Inflammatory macrophage (primary cell): ENCODE data around the gene IP6K1.
A peak's percentile ranks its signal among the peaks of the same experiment; 100 is the strongest.
"Not testable (repeated sequence)": the region's sequence is repeated elsewhere in the genome, so short reads cannot be mapped to it uniquely, and the experiment has no call there.

Experiments
- DNase-seq, 2 donors: peaks; one replicate each; pipeline ENCODE4 v3.0.0-alpha.2; 2020 to 2022
- total RNA-seq, 18 experiments: gene quantifications; one replicate each; lab custom pipeline; 2026; ENCODE audit warnings: mixed read lengths in 6 of 18, inconsistent platforms in 2 of 18; lab: John Stamatoyannopoulos, UW

The IP6K1 gene
- total RNA-seq: 24.3 to 91.3 (median 54.5) reads per million in 18 experiments

GRCh38 chr3:49786357-49787181 lies at the start of gene IP6K1:
Gene IP6K1 (minus strand): TSS chr3:49786542. CDS start chr3:49748040, 38,502 bp downstream.
- DNase-seq: peak; percentile 100

DNA sequence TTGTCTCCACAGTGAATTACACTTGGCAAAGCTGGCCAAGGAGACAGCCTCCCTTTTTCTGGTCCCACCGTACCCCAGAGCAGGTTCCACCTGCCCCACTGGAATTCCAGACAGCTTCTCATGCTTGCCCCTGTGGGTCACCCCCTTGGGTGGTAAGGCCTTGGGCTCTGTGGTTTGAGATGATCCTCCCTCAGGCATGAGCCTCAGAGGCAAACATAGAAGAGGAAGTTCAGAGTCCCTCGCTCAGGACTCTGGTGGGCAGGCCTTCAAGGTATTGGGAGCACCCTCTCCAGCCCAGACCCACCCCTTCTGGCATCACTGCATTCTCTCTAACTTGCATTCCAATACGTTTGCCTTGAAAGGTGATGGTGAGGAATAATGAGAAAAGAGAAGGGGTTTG lies 45.0 kb upstream of the IP6K1 start:
- no peak for DNase-seq

GRCh38 chr3:49826016-49826415 lies 39.7 kb upstream of the IP6K1 start:
- DNase-seq: no peak

GRCh38 chr3:49823131-49823530 lies 36.8 kb upstream of the IP6K1 start:
- not testable (repeated sequence) for DNase-seq

DNA sequence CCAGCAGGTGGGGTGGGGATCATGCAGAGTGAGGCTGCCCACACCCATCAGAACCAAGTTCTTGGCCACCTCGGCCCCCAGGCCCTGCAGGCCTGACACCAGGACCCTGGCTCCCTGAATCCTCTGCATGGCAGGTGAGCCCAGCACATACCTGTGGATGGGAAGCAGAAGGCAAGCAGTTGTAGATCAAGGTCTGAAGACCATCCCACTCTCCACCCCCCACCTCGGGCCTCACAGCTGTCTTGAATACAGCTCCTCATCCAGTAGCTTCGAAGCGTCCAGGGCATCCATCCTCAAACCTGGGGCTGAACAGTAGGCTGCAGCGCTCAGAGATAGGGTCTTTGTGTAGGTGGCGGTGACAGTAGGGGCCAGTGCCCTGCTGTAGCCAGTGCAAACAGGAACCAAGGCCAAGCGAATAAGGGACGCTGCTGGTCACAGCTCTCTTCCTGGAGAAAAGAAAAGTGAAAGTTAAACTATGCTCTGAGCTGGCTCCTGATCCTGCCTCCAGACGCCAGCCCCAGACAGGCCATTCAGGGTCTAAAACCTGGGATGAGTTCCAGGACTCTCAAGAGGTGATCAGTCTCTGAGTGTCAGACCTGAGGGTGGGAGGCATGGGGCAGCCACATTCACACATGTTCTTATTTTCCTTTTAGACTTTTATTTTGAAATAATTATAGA lies 27.3 kb upstream of the IP6K1 start, which contains the start of gene UBA7:
Gene UBA7, minus strand, starts transcription at position 457 of the 678 bp plus-strand sequence. Its CDS starts 166 bp downstream, at position 291.
- peak; percentile 77 to 80 for DNase-seq

DNA sequence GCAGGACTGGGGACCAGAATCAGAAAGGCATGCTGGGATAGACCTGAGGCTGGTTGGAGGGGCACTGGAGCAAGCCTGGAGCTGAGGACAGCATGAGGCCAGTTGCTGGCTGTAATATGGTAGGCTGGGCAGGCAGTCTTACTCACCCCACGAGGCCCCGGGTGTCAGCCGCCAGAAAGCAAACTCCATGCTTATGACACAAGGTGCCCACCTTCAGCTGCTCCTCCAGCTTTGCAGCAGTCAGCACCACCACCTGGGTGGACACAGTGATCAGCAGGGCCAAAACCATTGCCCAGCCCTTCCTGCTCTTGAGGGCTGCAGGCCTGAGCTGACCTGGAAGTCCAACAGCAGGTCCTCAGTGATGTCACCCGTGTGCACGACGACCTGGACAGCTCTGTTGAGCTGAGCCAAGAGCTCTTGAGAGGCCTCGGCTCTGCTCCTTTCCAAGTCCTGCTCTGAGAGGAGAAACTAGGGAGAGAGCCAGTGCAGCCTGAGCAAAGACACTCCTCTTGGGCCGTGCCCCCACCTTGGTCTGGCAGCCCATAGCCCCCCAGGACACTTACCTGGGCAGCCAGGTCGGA lies 26.7 kb upstream of the IP6K1 start:
- DNase-seq: no peak

- DNase-seq: no peak
These were observed 21.2 kb upstream of the IP6K1 start for GRCh38 chr3:49807431-49808114.

GRCh38 chr3:49806850-49807249 lies 20.5 kb upstream of the IP6K1 start:
- DNase-seq: no peak

GRCh38 chr3:49805897-49806701 lies 19.8 kb upstream of the IP6K1 start:
- DNase-seq: peak; percentile 30 to 66

DNA sequence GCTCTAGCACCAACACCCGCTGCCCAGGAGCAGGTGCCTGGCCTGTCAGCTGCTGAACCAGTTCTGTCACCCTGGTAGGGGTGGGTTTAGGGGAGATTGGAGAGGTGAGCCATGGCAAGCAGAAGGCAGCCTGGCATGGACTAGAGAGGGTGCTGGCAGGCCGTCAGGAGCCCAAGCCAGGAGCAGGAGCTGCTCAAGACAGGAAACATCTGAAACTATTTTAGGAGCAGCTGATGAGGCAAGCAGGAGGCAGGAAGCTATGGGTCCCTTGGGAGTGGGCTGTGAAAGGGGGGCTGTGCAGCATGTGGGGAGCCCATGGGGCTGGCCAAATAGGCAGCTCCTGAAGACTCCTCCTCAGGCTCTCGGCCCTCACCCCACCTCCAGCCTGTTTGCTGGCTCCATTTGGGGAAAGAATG lies 19.0 kb upstream of the IP6K1 start:
- DNase-seq: no peak

DNA sequence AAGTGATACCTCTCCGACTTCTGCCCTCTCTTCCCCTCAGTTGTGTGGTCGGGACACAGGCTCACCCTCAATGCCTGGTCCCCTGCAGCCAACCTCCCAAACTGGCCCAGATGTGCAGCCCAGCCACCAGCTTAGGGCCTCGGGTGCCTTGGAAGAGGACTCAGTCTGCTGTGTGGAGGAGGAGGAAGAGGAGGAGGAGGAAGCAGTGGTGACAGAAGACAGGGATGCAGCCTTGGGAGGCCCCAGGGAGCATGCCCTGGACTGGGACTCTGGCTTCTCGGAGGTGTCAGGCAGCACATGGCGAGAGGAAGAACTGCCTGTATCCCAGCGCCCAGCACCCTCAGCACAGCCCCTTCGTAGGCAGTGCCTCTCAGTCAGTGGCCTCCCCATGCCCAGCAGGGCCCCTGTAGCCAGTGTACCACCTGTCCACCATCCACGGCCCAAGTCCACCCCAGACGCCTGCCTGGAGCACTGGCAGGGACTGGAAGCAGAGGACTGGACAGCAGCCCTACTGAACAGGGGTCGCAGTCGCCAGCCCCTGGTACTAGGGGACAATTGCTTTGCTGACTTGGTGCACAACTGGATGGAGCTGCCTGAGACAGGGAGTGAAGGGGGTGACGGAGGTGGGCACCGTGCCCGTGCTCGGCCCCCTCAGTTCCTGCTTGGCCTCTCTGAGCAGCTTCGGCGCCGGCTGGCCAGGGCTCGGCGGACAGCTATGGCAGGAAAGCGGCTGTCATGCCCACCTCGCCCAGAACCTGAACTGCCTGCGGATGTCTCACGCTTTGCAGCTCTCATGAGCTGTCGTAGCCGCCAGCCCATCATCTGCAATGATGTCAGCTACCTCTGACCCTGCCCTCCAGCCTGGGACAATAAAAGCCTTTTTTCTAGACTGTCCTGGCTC lies 18.0 kb upstream of the IP6K1 start:
- DNase-seq: no peak

- peak in 1 of 2 donors; percentile 26 for DNase-seq
These were observed 17.3 kb upstream of the IP6K1 start for GRCh38 chr3:49803465-49804140.

DNA sequence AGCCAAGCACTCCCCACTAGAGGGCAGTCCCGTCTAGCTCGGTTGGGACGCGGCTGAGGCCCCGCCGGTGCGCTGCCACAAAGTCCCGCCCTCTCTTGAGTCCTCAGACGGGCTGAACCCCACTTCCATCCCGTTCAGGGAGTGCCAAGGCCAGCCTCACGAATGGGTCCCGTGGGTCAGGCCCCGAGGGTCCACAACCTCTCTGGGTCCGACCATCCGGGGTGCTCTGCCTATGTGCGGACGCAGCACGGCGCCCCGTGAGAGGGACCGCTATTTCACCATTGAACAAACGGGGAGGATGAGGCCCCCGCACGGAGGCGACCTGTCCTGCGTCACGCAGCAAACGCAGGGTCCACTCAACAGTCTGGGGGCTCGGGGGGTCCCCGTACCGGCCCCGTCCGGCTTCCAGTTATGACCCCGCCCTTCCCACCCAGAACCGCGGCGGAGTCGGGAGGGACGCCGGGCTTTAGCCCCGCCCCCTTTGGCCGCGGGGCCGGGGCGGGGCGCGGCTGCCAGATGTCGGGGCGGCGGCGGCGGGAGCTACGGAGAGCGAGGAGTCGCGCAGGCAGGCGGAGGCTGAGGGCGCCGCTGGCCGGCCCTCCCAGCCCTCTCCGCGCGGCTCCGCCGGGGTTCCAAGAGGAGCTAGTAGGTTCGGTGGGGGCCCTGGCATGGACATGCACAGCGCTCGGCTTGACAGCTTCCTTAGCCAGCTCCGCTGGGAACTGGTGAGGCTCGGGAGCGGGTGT lies 16.6 kb upstream of the IP6K1 start, which contains the start of gene INKA1:
Gene INKA1, plus strand, starts transcription at position 543 of the 746 bp plus-strand sequence. Its CDS starts 132 bp downstream, at position 675.
- DNase-seq: peak; percentile 84 to 89

GRCh38 chr3:49801160-49801559 lies 14.8 kb upstream of the IP6K1 start:
- no peak for DNase-seq

GRCh38 chr3:49799761-49800160 lies 13.4 kb upstream of the IP6K1 start, which contains the start of gene CDHR4:
Gene CDHR4 (minus strand): TSS chr3:49799873. CDS start chr3:49799812, 61 bp downstream.
- DNase-seq: no peak

GRCh38 chr3:49799105-49799504 lies 12.8 kb upstream of the IP6K1 start:
- DNase-seq: no peak

DNA sequence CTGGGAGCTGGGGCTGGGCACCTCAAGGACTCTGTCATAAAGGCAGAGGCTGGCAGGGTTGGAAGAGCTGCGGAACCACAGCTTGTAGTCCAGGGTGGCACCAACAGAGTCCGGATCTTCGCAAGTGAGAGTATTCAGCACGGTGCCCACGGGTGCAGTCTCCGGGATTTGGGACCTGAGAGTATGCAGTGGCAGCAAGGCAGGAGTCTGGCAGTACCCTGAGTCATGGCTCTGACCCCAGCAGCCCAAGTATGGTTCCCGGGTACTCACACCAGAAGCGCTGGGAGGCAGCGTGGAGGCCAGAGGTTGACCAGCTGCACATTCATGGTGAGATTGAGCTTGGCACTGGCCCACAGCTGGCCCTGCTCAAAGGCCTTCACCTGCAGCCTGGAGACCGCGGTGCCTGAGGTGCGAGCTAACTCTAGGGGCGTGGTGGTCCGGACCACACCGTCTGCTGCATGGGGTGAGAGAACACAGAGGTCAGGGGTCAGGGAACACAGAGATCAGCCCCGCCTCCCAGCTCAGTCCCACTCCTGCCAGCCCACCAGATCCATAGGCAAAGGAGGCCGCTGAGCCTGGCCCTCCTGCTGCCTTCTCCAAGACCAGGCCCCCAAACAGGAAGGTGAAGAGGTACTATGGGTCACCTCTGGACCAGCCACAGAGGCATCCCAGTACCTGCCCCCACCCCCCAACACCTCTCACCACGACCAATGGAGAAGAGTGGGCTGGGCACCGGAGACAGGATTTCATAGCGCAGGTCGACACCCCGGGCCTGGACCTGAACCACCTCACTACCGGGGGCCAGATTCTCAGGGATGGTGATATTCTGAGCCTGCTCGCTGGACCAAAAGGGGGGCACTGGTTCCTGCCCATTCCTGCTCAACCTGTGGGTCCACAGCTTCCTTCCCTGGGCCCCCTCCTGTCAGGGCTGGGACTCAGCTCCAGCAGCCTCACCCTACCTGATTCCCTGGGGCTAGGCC lies 8.9 kb upstream of the IP6K1 start:
- DNase-seq: no peak

- no peak for DNase-seq
These were observed 8.1 kb upstream of the IP6K1 start for GRCh38 chr3:49794431-49794830.
